ENCODE measurements around the gene B3GALT5. TPM values are rescaled to one million over a fixed set of nuclear protein-coding genes. Genes with fewer than 3 reads are reported as not detected.
A peak's percentile ranks its signal among the peaks of the same experiment; 100 is the strongest.

The B3GALT5 gene
- total RNA-seq: 0.03 TPM
- long read RNA-seq: 0 reads

GRCh38 chr21:39612233-39613040 is at the start of gene B3GALT5:
TSS of gene B3GALT5 (plus strand) at chr21:39612940. CDS start at chr21:39660560, 47,620 bp downstream.
- Histone ChIP-seq H3K36me3 (no peaks in the 10 kb centered on the region), H3K27me3 (ENCODE audit: low read depth) (peaks cover 60% of the 10 kb centered on the region), H3K27ac (replicated peaks) (no peak within 1 kb of the TSS), H3K4me3 (peak within 1 kb of the TSS; percentile 59), H3K9me3 (replicated peaks) (no peaks in the 10 kb centered on the region), H3K4me1 (peaks cover 8% of the 10 kb centered on the region)
- DNase-seq: no peak
- TF ChIP-seq CTCF (IDR thresholded peaks at IDR 0.05; ENCODE audit: borderline replicate concordance): no peak
- intact Hi-C loops (cut with micrococcal nuclease): no loop called here

- no peaks in the 10 kb centered on the region for H3K9me3 ChIP-seq (replicated peaks)
- H3K36me3 ChIP-seq: no peaks in the 10 kb centered on the region
- peak overlapping the region; percentile 63 for H3K27ac ChIP-seq (replicated peaks)
- intact Hi-C loops (cut with micrococcal nuclease): no loop called here
- DNase-seq: peak; percentile 42
- peaks cover 36% of the 10 kb centered on the region for H3K4me1 ChIP-seq
- TF ChIP-seq CTCF (IDR thresholded peaks at IDR 0.05; ENCODE audit: borderline replicate concordance): no peak
- H3K4me3 ChIP-seq: no peak overlapping the region
- no peaks in the 10 kb centered on the region for H3K27me3 ChIP-seq (ENCODE audit: low read depth)
Observed at GRCh38 chr21:39564200-39564599, 48.5 kb upstream of the B3GALT5 start.

GRCh38 chr21:39567180-39567972 is 45.4 kb upstream of the B3GALT5 start:
- Histone ChIP-seq H3K4me1 (peaks cover 26% of the 10 kb centered on the region), H3K4me3 (no peak overlapping the region), H3K9me3 (replicated peaks) (no peaks in the 10 kb centered on the region), H3K27ac (replicated peaks) (no peak overlapping the region), H3K27me3 (ENCODE audit: low read depth) (no peaks in the 10 kb centered on the region), H3K36me3 (no peaks in the 10 kb centered on the region)
- intact Hi-C loops (cut with micrococcal nuclease): no loop called here
- no peak for TF ChIP-seq CTCF (IDR thresholded peaks at IDR 0.05; ENCODE audit: borderline replicate concordance)
- DNase-seq: no peak

- intact Hi-C loops (cut with micrococcal nuclease): no loop called here
Observed at GRCh38 chr21:39568361-39568760, 44.4 kb upstream of the B3GALT5 start.

More at GRCh38 chr21:39568361-39568760, 44.4 kb upstream of the B3GALT5 start:
- Histone ChIP-seq H3K9me3 (replicated peaks) (no peaks in the 10 kb centered on the region), H3K4me1 (peaks cover 16% of the 10 kb centered on the region), H3K27ac (replicated peaks) (no peak overlapping the region), H3K36me3 (no peaks in the 10 kb centered on the region), H3K27me3 (ENCODE audit: low read depth) (no peaks in the 10 kb centered on the region), H3K4me3 (no peak overlapping the region)
- TF ChIP-seq CTCF (IDR thresholded peaks at IDR 0.05; ENCODE audit: borderline replicate concordance): no peak
- DNase-seq: no peak
